ENCODE measurements around the gene PNPLA5.

Gene PNPLA5

DNA sequence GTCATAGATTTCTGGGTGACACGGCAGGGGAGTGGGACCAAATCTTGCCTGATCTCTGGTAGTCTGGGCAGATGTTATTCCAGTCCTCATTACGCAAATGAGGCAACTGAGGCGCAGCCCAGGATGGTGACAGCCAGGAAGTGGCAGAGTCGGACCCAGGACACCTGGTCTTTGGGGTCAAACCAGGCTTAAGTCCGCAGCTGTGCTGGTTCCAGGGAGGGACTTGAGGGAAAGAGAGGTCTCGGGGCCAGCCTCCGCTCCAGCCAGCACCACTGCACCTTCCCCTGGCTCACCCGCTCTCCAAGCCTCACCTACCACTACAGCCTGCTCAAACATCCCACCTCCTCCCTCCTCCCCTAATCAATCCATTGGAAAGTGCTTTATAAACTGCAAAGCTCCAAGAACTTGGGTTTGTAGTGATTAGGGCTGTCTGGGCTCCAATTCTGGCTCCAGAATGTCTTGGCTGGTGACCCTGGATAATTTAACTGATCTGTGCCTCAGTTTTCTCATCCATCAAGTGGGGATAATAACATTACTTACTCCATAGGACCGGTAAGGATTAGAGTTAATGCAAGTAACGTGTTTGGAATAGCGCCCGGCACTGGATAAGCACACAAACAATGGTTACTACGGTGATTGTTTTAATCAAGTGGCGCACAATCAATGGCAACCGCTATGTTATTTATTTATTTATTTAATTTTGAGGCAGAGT lies 526 bp upstream of the PNPLA5 start:
- TF ChIP-seq EZH2 (IDR thresholded peaks at IDR 0.05; ENCODE audit: borderline replicate concordance, low read depth, low read length, severe bottlenecking) = no peak
- TF ChIP-seq, protein P1, sequence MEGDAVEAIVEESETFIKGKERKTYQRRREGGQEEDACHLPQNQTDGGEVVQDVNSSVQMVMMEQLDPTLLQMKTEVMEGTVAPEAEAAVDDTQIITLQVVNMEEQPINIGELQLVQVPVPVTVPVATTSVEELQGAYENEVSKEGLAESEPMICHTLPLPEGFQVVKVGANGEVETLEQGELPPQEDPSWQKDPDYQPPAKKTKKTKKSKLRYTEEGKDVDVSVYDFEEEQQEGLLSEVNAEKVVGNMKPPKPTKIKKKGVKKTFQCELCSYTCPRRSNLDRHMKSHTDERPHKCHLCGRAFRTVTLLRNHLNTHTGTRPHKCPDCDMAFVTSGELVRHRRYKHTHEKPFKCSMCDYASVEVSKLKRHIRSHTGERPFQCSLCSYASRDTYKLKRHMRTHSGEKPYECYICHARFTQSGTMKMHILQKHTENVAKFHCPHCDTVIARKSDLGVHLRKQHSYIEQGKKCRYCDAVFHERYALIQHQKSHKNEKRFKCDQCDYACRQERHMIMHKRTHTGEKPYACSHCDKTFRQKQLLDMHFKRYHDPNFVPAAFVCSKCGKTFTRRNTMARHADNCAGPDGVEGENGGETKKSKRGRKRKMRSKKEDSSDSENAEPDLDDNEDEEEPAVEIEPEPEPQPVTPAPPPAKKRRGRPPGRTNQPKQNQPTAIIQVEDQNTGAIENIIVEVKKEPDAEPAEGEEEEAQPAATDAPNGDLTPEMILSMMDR (IDR thresholded peaks at IDR 0.05; ENCODE audit: borderline replicate concordance, extremely low read depth, low read length, poor library complexity, severe bottlenecking) = no peak
- Histone ChIP-seq H3K27ac (ENCODE audit: low read length) (no peak overlapping the region), H3K4me1 (ENCODE audit: insufficient read depth, low read length) (no peaks in the 10 kb centered on the region), H3K4me2 (ENCODE audit: insufficient read depth, low read length) (no peak overlapping the region), H3K27me3 (ENCODE audit: insufficient read depth, low read length, poor library complexity) (no peaks in the 10 kb centered on the region), H3K9me3 (ENCODE audit: insufficient read depth, low read length, severe bottlenecking) (no peaks in the 10 kb centered on the region), H2AFZ (ENCODE audit: low read depth, low read length) (no peak overlapping the region), H3K36me3 (ENCODE audit: insufficient read depth, low read length) (no peaks in the 10 kb centered on the region), H3K9ac (ENCODE audit: low read depth, low read length) (no peak overlapping the region), H3K4me3 (ENCODE audit: low read depth in 1 of 2, low read length in 2 of 2) (no peak overlapping the region), H4K20me1 (ENCODE audit: insufficient read depth, low read length) (peaks cover 18% of the 10 kb centered on the region; the same call in 1 of the 2 replicates), H3K79me2 (ENCODE audit: insufficient read depth, low read length) (no peaks in the 10 kb centered on the region)
- DNase-seq (no peak), ATAC-seq (ENCODE audit: insufficient read depth, low read depth) (no peak)

DNA sequence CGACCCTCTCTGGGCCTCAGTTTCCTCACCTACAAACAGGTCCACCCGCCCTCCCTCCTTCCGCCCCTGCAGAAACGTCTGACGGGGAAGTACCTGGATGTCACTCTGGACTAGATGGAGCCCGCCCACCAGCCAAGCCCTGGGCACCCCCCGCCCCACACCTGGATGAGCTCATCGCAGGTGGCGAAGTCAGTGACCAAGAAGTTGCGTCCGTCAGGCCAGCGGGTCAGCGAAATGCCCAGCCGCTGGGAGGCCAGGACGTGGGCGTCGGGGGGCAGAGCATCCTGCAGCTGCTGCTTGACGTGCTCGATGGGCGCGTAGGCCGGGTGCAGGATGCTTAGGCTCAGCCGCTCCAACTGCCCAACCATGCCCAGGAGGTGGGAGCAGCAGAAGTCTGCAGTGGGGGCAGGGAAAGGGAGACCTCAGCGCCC lies 897 bp downstream of the PNPLA5 start:
- H3K4me1 ChIP-seq (ENCODE audit: insufficient read depth, low read length) = no peaks in the 10 kb centered on the region
- no peak overlapping the region for H3K4me3 ChIP-seq (ENCODE audit: low read depth in 1 of 2, low read length in 2 of 2)
- H4K20me1 ChIP-seq (ENCODE audit: insufficient read depth, low read length) = peaks cover 18% of the 10 kb centered on the region; the same call in 1 of the 2 replicates
- TF ChIP-seq EZH2 (IDR thresholded peaks at IDR 0.05; ENCODE audit: borderline replicate concordance, low read depth, low read length, severe bottlenecking) = no peak
- TF ChIP-seq, protein P1 (IDR thresholded peaks at IDR 0.05; ENCODE audit: borderline replicate concordance, extremely low read depth, low read length, poor library complexity, severe bottlenecking) = no peak
- no peak overlapping the region for H2AFZ ChIP-seq (ENCODE audit: low read depth, low read length)
- H3K9me3 ChIP-seq (ENCODE audit: insufficient read depth, low read length, severe bottlenecking) = no peaks in the 10 kb centered on the region
- H3K9ac ChIP-seq (ENCODE audit: low read depth, low read length) = no peak overlapping the region
- H3K79me2 ChIP-seq (ENCODE audit: insufficient read depth, low read length) = no peaks in the 10 kb centered on the region
- no peaks in the 10 kb centered on the region for H3K36me3 ChIP-seq (ENCODE audit: insufficient read depth, low read length)
- H3K27ac ChIP-seq (ENCODE audit: low read length) = no peak overlapping the region
- no peaks in the 10 kb centered on the region for H3K27me3 ChIP-seq (ENCODE audit: insufficient read depth, low read length, poor library complexity)
- H3K4me2 ChIP-seq (ENCODE audit: insufficient read depth, low read length) = no peak overlapping the region
- ATAC-seq (ENCODE audit: insufficient read depth, low read depth) = no peak
- DNase-seq = no peak

DNA sequence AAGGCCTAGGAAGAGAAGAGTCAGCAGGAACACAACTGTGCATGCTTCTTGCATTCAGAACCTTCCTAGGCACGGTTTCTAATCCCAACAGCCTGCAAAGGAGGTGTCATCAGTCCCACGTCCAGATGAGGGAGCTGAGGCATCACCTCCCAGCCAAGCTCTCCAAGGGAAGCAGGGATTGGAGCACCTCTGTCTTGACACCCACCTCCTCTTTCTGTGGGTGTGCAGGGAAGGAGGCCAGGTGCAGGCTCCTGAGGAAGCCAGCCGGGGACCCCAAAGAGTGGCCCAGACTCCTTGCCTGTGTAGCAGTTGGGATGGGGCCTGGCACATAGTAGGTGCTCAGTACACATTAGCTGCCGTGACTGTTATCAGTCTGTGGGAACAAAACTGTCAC lies 2.0 kb downstream of the PNPLA5 start:
- Histone ChIP-seq H2AFZ (ENCODE audit: low read depth, low read length) (no peak overlapping the region), H3K27ac (ENCODE audit: low read length) (no peak overlapping the region), H3K4me1 (ENCODE audit: insufficient read depth, low read length) (no peaks in the 10 kb centered on the region), H3K79me2 (ENCODE audit: insufficient read depth, low read length) (no peaks in the 10 kb centered on the region), H3K4me3 (ENCODE audit: low read depth in 1 of 2, low read length in 2 of 2) (no peak overlapping the region), H3K27me3 (ENCODE audit: insufficient read depth, low read length, poor library complexity) (no peaks in the 10 kb centered on the region), H3K4me2 (ENCODE audit: insufficient read depth, low read length) (no peak overlapping the region), H3K36me3 (ENCODE audit: insufficient read depth, low read length) (no peaks in the 10 kb centered on the region), H3K9me3 (ENCODE audit: insufficient read depth, low read length, severe bottlenecking) (no peaks in the 10 kb centered on the region), H4K20me1 (ENCODE audit: insufficient read depth, low read length) (peaks cover 20% of the 10 kb centered on the region), H3K9ac (ENCODE audit: low read depth, low read length) (no peak overlapping the region)
- DNase-seq = no peak
- TF ChIP-seq EZH2 (IDR thresholded peaks at IDR 0.05; ENCODE audit: borderline replicate concordance, low read depth, low read length, severe bottlenecking) = no peak
- TF ChIP-seq, protein P1 (IDR thresholded peaks at IDR 0.05; ENCODE audit: borderline replicate concordance, extremely low read depth, low read length, poor library complexity, severe bottlenecking) = no peak
- no peak for ATAC-seq (ENCODE audit: insufficient read depth, low read depth)
